Endothelial cell of umbilical vein (primary cell): ENCODE measurements around the gene CCRL2. TPM values are rescaled to one million over a fixed set of nuclear protein-coding genes. Genes with fewer than 3 reads are reported as not detected.

ENCODE experiments used
- BruUV-seq: library from RNA; stranded (reverse); fragments of 400-500 nt; replicated peaks from 2 replicates; lab custom pipeline; 2021; lab: Mats Ljungman, UMichigan
- CTCF ChIA-PET: fragments of 300-600, 350-600 bp; sonication (Branson Sonifier 250); formaldehyde crosslinking; loops from one replicate; lab custom pipeline; 2021; ENCODE audit warnings: antibody characterized with exemption, inconsistent platforms; lab: Charles Lee
- POLR2A ChIA-PET: fragments of 300-600, 350-600 bp; sonication (Branson Sonifier 250); formaldehyde crosslinking; loops from one replicate; lab custom pipeline; 2021; ENCODE audit warnings: antibody characterized with exemption, inconsistent platforms; lab: Charles Lee
- DNase-seq: peaks from one replicate; pipeline ENCODE4 v3.0.0-alpha.2; 2011; ENCODE audit warnings: low read depth, low spot score
- FAIRE-seq: peaks from 2 replicates; lab custom pipeline; 2011; peaks lifted over from hg19 to GRCh38; lab: Jason Lieb, UNC
- H2AFZ ChIP-seq: 2 replicates; pipeline ENCODE4 v1.6.0; 2012; ENCODE audit warnings: low read depth, low read length, control low read depth, inconsistent platforms
- H3K27ac ChIP-seq: 2 replicates; pipeline ENCODE4 v1.5.1; 2011; ENCODE audit warnings: low read depth, mild to moderate bottlenecking, control low read depth, low read length, moderate library complexity; ENCODE audit not compliant: insufficient read depth
- H3K27me3 ChIP-seq, 2 experiments: 2 replicates each; pipeline versions ENCODE4 v1.6.0 to v1.6.1; 2011; ENCODE audit warnings: low read length in 2 of 2, mixed read lengths in 1 of 2; ENCODE audit not compliant: control insufficient read depth in 2 of 2, insufficient read depth in 2 of 2
- H3K36me3 ChIP-seq, 2 experiments: 2 replicates in 1 of 2; 3 replicates in 1 of 2; pipeline ENCODE4 v1.5.1; 2011; ENCODE audit warnings: low read length in 2 of 2, mild to moderate bottlenecking in 1 of 2, moderate library complexity in 1 of 2; ENCODE audit not compliant: control insufficient read depth in 2 of 2, insufficient read depth in 2 of 2; ENCODE audit errors: extremely low read depth in 1 of 2
- H3K4me1 ChIP-seq: 3 replicates; pipeline ENCODE4 v1.5.1; 2011; ENCODE audit warnings: mild to moderate bottlenecking, low read length; ENCODE audit not compliant: control insufficient read depth, insufficient read depth; ENCODE audit errors: extremely low read depth
- H3K4me2 ChIP-seq: 2 replicates; pipeline ENCODE4 v1.6.1; 2011; ENCODE audit warnings: low read length, control low read depth, mixed read lengths; ENCODE audit not compliant: insufficient read depth
- H3K4me3 ChIP-seq, 3 experiments: fragments of 200-600 bp in 1 of 3; sonication (generic), shearing (Covaris generic) in 1 of 3; replicated peaks in 1 of 3; 2 replicates each; pipeline ENCODE4 v1.5.1; 2011 to 2016; ENCODE audit warnings: control low read depth in 3 of 3, low read length in 3 of 3, mild to moderate bottlenecking in 2 of 3, inconsistent platforms in 1 of 3, low read depth in 1 of 3, moderate library complexity in 1 of 3; ENCODE audit not compliant: insufficient read depth in 1 of 3
- H3K79me2 ChIP-seq: 2 replicates; pipeline ENCODE4 v1.6.0; 2012; ENCODE audit warnings: low read length, inconsistent platforms; ENCODE audit not compliant: control insufficient read depth, insufficient read depth
- H3K9ac ChIP-seq: replicated peaks from 2 replicates; pipeline ENCODE3; 2011; ENCODE audit warnings: low read length, control low read depth; ENCODE audit not compliant: insufficient read depth; ENCODE audit errors: extremely low read depth
- H3K9me1 ChIP-seq: replicated peaks from 3 replicates; pipeline ENCODE4 v1.6.0; 2011; ENCODE audit warnings: mild to moderate bottlenecking, low read length; ENCODE audit not compliant: control insufficient read depth, insufficient read depth; ENCODE audit errors: extremely low read depth
- H3K9me3 ChIP-seq: replicated peaks from 2 replicates; pipeline ENCODE4 v1.5.1; 2012; ENCODE audit warnings: low read length, inconsistent platforms; ENCODE audit not compliant: control insufficient read depth, insufficient read depth
- H4K20me1 ChIP-seq: replicated peaks from 2 replicates; pipeline ENCODE3; 2011; ENCODE audit warnings: mild to moderate bottlenecking, low read length; ENCODE audit not compliant: control insufficient read depth, insufficient read depth; ENCODE audit errors: extremely low read depth
- EZH2 ChIP-seq: IDR thresholded peaks from 2 replicates; pipeline ENCODE4 v1.6.1; 2012; ENCODE audit warnings: borderline replicate concordance, low read depth, mild to moderate bottlenecking, moderate library complexity, low read length, inconsistent platforms; ENCODE audit not compliant: severe bottlenecking
- FOS ChIP-seq: IDR thresholded peaks from 2 replicates; pipeline ENCODE4 v1.6.1; 2011; ENCODE audit warnings: mild to moderate bottlenecking, low read length, moderate library complexity, borderline replicate concordance; ENCODE audit not compliant: insufficient read depth
- GATA2 ChIP-seq: IDR thresholded peaks from 2 replicates; pipeline ENCODE4 v1.7.0; 2011; ENCODE audit warnings: low read depth, mild to moderate bottlenecking, moderate library complexity, mixed read lengths, low read length; ENCODE audit not compliant: insufficient read length, insufficient read depth
- JUN ChIP-seq: IDR thresholded peaks from 2 replicates; pipeline ENCODE4 v1.6.1; 2011; ENCODE audit warnings: borderline replicate concordance, low read depth; ENCODE audit not compliant: insufficient read length, insufficient read depth
- POLR2A ChIP-seq: IDR thresholded peaks from 2 replicates; pipeline ENCODE4 v1.6.1; 2012; ENCODE audit warnings: low read depth, mild to moderate bottlenecking, control low read depth, low read length
- POLR2AphosphoS5 ChIP-seq: IDR thresholded peaks from 2 replicates; pipeline ENCODE4 v1.6.1; 2012; ENCODE audit warnings: low read depth, mild to moderate bottlenecking, control low read depth, low read length, moderate library complexity; ENCODE audit not compliant: insufficient read depth
- dilution Hi-C: fragments of 300-500 bp; cut with MboI; formaldehyde crosslinking; loops from one replicate; pipeline ENCODE4 v1.15.0; 2019; ENCODE audit warnings: low sequenced_read_pairs; ENCODE audit not compliant: extremely low pct_ligation_motif_present
- intact Hi-C: fragments of 100-400 bp; cut with micrococcal nuclease; formaldehyde crosslinking; loops from one replicate; pipeline ENCODE4 v1.10.0; 2022
- polyA plus RNA-seq, 4 experiments: library from polyadenylated mRNA; depleted of rRNA in 3 of 4; stranded (reverse) in 3 of 4; unstranded in 1 of 4; fragments of >200 nt; gene quantifications; 2 replicates each; pipeline versions ENCODE4 v1.2.1 to v1.2.3, GENCODE V29; 2011 to 2012; ENCODE audit warnings: missing spikeins in 1 of 4
- total RNA-seq: library from RNA; stranded (reverse); gene quantifications from 2 replicates; pipeline ENCODE4 v1.2.3, GENCODE V29; 2021
- TF ChIP-seq, protein P1 (sequence below): IDR thresholded peaks from 2 replicates; pipeline ENCODE4 v1.6.1; 2011; ENCODE audit not compliant: insufficient read depth, insufficient read length
- TF ChIP-seq, protein P2 (sequence below), 2 donors: IDR thresholded peaks; 1 replicate in 1 of 2; 2 replicates in 1 of 2; pipeline ENCODE4 v1.5.1; 2011; ENCODE audit warnings: low read length in 2 of 2, mild to moderate bottlenecking in 2 of 2, moderate library complexity in 2 of 2, control low read depth in 1 of 2, inconsistent platforms in 1 of 2, low read depth in 1 of 2; ENCODE audit not compliant: insufficient read depth in 1 of 2; ENCODE audit errors: extremely low read depth in 1 of 2

CCRL2 gene
- total and polyA plus RNA-seq, 2 donors (not counting 3 experiments of a cell fraction or from before 2014, with no cell fraction given) = 6.4 to 6.6 TPM

DNA sequence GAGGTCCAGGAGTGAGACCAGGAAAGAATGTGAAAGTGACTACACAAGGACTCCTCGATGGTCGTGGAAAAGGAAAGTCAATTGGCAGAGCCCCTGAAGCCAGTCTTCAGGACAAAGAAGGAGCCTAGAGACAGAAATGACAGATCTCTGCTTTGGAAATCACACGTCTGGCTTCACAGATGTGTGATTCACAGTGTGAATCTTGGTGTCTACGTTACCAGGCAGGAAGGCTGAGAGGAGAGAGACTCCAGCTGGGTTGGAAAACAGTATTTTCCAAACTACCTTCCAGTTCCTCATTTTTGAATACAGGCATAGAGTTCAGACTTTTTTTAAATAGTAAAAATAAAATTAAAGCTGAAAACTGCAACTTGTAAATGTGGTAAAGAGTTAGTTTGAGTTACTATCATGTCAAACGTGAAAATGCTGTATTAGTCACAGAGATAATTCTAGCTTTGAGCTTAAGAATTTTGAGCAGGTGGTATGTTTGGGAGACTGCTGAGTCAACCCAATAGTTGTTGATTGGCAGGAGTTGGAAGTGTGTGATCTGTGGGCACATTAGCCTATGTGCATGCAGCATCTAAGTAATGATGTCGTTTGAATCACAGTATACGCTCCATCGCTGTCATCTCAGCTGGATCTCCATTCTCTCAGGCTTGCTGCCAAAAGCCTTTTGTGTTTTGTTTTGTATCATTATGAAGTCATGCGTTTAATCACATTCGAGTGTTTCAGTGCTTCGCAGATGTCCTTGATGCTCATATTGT, 47.1 kb upstream of the CCRL2 start:
- POLR2A ChIA-PET = no interaction called here
- Histone ChIP-seq H4K20me1 (no peaks in the 10 kb centered on the region), H3K9ac (no peak overlapping the region), H3K4me1 (no peaks in the 10 kb centered on the region), H3K9me3 (no peaks in the 10 kb centered on the region), H3K4me2 (no peak overlapping the region), H3K9me1 (no peaks in the 10 kb centered on the region), H3K79me2 (no peaks in the 10 kb centered on the region), H3K4me3 (no peak overlapping the region), H2AFZ (no peak overlapping the region), H3K36me3 (no peaks in the 10 kb centered on the region), H3K27ac (no peak overlapping the region), H3K27me3 (peaks cover 7% of the 10 kb centered on the region in 2 experiments)
- intact Hi-C loops (no loop called here), dilution Hi-C loops (no loop called here)
- DNase-seq (no peak), FAIRE-seq (no peak)
- CTCF ChIA-PET = interaction anchor here (1.2 to 1.5 kb wide), 2 partner anchors 18 to 83 kb away, joined by 4 read pairs; no protein-coding TSS in a partner anchor
- TF ChIP-seq JUN (no peak), POLR2AphosphoS5 (no peak), EZH2 (no peak), GATA2 (no peak), POLR2A (no peak), FOS (no peak)
- TF ChIP-seq, protein P1, sequence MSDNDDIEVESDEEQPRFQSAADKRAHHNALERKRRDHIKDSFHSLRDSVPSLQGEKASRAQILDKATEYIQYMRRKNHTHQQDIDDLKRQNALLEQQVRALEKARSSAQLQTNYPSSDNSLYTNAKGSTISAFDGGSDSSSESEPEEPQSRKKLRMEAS = no peak
- TF ChIP-seq, protein P2, sequence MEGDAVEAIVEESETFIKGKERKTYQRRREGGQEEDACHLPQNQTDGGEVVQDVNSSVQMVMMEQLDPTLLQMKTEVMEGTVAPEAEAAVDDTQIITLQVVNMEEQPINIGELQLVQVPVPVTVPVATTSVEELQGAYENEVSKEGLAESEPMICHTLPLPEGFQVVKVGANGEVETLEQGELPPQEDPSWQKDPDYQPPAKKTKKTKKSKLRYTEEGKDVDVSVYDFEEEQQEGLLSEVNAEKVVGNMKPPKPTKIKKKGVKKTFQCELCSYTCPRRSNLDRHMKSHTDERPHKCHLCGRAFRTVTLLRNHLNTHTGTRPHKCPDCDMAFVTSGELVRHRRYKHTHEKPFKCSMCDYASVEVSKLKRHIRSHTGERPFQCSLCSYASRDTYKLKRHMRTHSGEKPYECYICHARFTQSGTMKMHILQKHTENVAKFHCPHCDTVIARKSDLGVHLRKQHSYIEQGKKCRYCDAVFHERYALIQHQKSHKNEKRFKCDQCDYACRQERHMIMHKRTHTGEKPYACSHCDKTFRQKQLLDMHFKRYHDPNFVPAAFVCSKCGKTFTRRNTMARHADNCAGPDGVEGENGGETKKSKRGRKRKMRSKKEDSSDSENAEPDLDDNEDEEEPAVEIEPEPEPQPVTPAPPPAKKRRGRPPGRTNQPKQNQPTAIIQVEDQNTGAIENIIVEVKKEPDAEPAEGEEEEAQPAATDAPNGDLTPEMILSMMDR (IDR thresholded peaks at IDR 0.05; ENCODE audit: extremely low read depth in 1 of 2, insufficient read depth in 1 of 2, low read depth in 1 of 2, low read length in 2 of 2) = no peak
- no TSS peak for BruUV-seq
